GM18907 (cell line): ENCODE results near the gene ZBTB46.
"Not testable (repeated sequence)": the region's sequence is repeated elsewhere in the genome, so short reads cannot be mapped to it uniquely, and the experiment has no call there.

Experiments
- ATAC-seq: cut with Tn5 transposase; IDR thresholded peaks from one replicate; pipeline ENCODE4 v1.9.1; 2021; ENCODE audit warnings: mild to moderate bottlenecking, moderate library complexity; ENCODE audit not compliant: unreplicated experiment

Gene ZBTB46

GRCh38 chr20:63819224-63819921 is 11.7 kb downstream of the ZBTB46 start:
- ATAC-seq: no peak

DNA sequence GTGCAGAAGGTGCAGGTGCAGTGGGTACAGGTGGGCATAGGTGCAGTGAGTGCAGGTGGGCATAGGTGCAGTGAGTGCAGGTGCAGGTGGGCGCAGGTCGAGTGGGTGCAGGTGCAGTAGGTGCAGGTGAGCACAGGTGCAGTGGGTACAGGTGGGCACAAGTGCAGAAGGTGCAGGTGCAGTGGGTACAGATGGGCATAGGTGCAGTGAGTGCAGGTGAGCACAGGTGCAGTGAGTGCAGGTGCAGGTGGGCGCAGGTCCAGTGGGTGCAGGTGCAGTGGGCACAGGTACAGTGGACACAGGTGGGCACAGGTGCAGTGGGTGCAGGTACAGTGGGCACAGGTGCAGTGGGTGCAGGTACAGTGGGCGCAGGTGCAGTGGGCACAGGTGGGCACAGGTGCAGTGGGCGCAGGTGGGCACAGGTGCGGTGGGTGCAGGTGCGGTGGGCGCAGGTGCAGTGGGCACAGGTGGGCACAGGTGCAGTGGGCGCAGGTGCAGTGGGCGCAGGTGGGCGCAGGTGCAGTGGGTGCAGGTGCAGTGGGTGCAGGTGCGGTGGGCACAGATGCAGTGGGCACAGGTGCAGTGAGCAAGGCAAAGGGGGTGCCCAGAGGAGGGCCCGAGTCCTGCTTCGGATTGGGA is 15.3 kb downstream of the ZBTB46 start:
- no peak for ATAC-seq

DNA sequence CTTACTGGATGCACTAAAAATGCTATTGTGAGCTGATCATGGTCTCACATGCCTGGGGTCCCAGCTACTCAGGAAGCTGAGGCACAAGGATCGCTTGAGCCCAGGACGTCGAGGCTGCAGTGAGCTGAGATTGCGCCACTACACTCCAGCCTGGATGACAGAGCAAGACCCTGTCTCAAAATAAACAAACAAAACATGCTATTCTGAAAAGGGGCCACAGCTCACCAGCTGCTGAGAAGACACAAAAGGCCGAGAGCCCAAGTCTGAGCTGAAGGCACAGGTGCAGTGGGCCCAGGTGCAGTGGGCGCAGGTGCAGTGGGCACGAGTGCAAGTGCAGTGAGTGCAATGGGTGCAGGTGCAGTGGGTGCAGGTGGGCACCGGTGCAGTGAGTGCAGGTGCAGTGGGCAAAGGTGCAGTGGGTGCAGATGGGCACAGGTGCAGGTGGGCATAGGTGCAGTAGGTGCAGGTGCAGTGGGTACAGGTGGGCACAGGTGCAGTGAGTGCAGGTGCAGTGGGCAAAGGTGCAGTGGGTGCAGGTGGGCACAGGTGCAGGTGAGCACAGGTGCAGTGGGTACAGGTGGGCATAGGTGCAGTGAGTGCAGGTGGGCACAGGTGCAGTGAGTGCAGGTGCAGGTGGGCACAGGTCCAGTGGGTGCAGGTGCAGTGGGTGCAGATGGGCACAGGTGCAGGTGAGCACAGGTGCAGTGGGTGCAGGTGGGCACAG is 16.0 kb downstream of the ZBTB46 start:
- ATAC-seq: no peak

DNA sequence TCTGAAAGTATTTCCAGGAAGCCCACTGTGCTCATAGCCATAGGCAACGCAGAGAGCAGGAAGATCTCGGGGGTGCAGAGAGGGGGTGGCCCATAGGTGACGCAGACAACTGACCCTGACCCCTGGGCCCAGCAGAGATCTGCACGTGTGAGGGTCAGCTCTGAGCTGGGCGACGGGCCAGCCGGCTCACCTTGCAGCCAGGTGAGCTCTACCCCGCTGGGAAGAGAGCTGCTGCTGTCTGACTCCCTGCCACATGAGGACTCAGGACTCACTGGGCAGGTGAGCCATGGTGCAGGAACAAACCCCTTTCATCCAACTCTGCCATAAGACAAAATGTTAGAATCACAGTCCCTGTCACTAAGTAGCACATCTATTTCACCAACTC is 19.6 kb downstream of the ZBTB46 start:
- no peak for ATAC-seq

DNA sequence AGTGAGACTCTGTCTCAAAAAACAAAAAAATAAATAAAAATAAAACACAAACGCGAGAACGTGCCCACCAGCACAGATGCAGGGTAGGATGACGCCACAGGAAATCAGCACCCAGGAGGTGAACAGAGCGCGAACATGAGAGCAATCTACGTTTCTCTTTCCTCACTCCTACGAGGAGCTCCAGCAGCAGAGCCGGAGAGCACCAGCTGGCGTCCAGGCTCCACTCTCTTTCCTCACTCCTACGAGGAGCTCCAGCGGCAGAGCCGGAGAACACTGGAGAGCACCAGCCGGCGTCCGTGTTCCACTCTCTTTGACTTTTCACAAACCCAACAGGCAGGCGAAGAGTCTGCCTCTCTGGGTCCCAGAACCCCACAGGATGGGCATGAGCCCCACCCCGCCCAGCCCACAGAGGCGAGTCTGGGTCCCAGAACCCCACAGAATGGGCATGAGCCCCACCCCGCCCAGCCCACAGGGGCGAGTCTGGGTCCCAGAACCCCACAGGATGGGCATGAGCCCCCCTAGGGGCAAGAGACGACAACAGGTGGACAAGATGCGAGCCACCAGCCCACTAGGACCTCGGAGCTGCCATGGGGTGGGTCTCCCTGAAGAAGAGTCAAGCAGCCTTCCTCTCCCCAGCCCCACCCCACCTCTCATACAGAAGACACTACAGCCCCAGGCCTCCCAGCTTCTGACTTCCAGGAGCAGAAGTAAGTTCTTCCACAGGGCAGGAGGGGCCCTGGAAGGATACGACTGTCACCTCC is 20.2 kb downstream of the ZBTB46 start:
- no peak for ATAC-seq

- no peak for ATAC-seq
These were observed 21.2 kb downstream of the ZBTB46 start for GRCh38 chr20:63809856-63810255.

DNA sequence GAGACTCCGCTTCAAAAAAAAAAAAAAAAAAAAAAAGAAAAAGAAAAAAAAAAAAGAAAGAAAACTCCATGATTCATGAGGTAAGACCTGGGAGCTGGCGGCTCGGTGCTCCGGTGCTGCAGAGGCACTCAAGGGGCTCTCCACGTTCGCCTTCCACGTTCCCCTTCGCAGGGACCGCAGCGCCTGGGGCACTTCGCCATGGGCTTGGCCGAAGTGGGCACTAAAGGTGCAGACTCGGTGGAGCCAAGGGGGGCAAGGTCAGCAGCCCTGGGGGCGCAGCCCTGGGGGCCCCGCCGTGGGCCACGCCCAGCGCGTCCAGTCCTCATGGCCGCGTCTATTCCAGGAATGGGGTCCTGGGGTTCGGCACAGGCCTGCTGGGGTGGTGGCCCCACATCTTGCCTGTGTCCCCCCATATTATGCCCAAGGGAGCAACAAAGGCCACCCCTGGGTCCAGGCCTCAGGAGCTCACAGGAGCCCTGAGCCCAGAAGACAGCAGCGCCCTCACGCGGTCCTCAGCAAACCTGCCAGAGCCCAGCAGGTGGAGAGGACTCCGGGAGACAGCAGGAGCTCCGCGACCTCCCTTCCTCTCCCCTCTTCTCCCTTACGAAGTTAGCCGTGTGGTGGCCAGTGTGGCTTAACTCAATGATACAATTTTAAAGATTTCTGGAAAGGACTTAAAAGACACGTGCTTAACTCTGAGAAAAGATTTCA is 21.9 kb downstream of the ZBTB46 start:
- no peak for ATAC-seq

DNA sequence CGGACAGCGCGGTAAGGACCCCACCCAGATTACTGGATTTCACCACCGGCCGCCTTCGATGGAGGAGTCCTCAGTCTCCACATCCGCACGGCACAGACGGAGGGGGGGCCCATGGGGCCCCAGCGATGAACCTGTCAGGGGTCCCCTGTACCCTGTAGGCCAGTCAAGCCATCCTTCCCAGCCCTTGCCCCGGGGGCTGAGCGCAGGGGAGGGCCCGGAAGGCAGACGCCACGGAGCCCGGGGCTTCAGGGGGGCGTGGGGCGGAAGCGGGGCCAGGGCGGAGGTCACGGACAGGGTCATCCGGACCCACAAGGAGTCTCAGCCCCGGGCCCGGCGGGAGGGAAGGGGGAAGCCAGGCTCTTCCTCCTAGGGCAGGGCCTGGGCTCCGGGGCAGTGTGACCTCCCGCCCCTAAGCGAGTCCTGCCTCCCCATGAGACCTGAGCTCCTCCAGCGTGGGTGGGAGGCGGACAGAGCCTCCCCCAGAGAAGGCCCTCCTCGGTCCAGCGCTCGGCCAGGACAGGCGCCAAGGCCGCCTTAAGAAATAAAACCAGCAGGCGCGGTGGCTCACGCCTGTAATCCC is 22.8 kb downstream of the ZBTB46 start:
- ATAC-seq: no peak

- ATAC-seq: no peak
These were observed 23.4 kb downstream of the ZBTB46 start for GRCh38 chr20:63807654-63808053.

DNA sequence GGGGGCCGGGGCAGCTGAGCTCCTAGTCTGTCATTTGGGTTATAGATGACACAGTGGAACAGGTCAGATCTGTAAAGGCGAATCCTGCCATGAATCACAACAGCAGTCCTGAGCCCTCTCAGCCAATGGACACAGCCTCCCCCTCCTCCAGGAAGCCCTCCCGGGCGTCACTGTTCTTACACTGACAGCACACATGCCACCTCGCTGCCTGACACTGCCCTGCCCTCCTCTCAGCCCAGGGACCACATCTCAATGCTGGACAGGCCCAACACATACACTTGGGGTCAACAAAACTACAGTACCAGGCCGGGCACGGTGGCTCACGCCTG is 26.8 kb downstream of the ZBTB46 start:
- no peak for ATAC-seq

GRCh38 chr20:63802469-63803240 is 28.4 kb downstream of the ZBTB46 start:
- no peak for ATAC-seq

DNA sequence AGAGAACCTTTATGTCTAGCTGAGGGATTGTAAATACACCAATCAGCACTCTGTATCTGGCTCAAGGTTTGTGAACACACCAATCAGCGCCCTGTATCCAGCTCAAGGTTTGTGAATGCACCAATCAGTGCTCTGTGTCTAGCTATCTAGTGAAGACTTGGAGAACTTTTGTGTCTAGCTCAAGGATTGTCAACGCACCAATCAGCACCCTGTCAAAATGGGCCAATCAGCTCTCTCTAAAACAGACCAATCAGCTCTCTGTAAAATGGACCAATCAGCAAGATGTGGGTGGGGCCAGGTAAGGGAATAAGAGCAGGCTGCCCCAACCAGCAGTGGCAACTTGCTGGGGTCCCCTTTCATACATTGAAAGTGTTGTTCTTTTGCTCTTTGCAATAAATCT is 29.9 kb downstream of the ZBTB46 start:
- ATAC-seq: not testable (repeated sequence)

DNA sequence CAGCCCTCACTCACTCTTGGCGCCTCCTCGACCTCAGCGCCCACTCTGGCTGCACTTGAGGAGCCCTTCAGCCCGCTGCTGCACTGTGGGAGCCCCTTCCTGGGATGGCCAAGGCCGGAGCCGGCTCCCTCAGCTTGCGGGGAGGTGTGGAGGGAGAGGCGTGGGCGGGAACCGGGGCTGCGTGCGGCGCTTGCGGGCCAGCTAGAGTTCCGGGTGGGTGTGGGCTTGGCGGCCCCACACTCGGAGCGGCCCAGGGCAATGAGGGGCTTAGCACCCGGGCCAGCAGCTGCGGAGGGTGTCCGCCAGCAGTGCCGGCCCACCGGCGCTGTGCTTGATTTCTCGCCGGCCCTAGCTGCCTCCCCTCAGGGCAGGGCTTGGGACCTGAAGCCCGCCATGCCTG is 30.7 kb downstream of the ZBTB46 start:
- ATAC-seq: not testable (repeated sequence)

DNA sequence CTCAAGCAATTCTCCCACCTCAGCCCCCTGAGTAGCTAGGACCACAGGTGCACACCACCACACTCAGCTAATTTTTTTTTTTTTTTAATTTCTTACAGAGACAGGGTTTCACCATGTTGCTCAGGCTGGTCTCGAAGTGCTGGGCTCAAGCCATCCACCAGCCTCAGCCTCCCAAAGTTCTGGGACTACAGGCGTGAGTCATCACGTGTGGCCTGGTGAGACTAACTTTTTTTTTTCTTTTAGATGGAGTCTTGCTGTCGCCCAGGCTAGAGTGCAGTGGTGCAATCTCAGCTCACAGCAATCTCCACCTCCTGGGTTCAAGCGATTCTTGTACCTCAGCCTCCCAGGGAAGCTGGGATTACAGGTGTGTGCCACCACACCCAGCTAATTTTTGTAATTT is 31.9 kb downstream of the ZBTB46 start:
- ATAC-seq: not testable (repeated sequence)

- not testable (repeated sequence) for ATAC-seq
These were observed 33.9 kb downstream of the ZBTB46 start for GRCh38 chr20:63797175-63797574.

GRCh38 chr20:63795178-63795830 is 35.8 kb downstream of the ZBTB46 start:
- no peak for ATAC-seq

DNA sequence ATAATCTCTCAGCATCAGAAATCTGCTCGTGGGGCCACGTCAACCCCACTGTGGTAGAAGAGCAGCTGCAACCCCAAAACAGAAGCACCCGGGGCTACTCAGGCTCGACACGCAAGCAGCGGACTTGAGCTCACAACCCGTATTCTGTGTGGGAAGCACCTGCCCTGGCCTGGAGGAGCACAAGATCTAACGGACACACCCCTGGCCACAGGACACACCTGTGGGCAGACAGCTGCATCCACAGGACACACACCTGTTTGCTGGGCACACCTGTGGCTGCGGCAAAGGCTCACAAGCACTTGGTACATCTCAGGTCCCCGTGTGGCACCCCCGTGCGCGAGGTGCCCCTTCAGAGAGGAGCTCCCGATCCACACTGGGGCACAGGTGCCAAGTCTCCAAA is 36.5 kb downstream of the ZBTB46 start:
- no peak for ATAC-seq

GRCh38 chr20:63792866-63793265 is 38.2 kb downstream of the ZBTB46 start:
- ATAC-seq: no peak

GRCh38 chr20:63791497-63792156 is 39.4 kb downstream of the ZBTB46 start:
- no peak for ATAC-seq
